ENCODE results near the gene PDCD11. TPM values are rescaled to one million over a fixed set of nuclear protein-coding genes. Genes with fewer than 3 reads are reported as not detected.
"Not testable (repeated sequence)": the region's sequence is repeated elsewhere in the genome, so short reads cannot be mapped to it uniquely, and the experiment has no call there.

The PDCD11 gene
- total RNA-seq, 2 experiments from 2014 or later: 89.5 to 94.7 TPM

GRCh38 chr10:103395754-103396066 is 716 bp upstream of the PDCD11 start:
- peaks cover 42% of the 10 kb centered on the region for H3K4me1 Mint-ChIP-seq
- no peaks in the 10 kb centered on the region for H3K27me3 Mint-ChIP-seq
- H3K27ac Mint-ChIP-seq: peak overlapping the region; percentile 96
- H3K9me3 Mint-ChIP-seq: no peaks in the 10 kb centered on the region
- H3K36me3 Mint-ChIP-seq: peaks cover 57% of the 10 kb centered on the region
- peak; percentile 7 for DNase-seq
- peak overlapping the region; percentile 91 for H3K4me3 Mint-ChIP-seq

GRCh38 chr10:103396789-103397087 is 312 bp downstream of the PDCD11 start:
- Mint-ChIP-seq H3K4me3 (peak overlapping the region; percentile 91), H3K27me3 (no peaks in the 10 kb centered on the region), H3K4me1 (peaks cover 42% of the 10 kb centered on the region), H3K9me3 (no peaks in the 10 kb centered on the region), H3K27ac (peak overlapping the region; percentile 96), H3K36me3 (peaks cover 59% of the 10 kb centered on the region)
- DNase-seq: no peak

DNA sequence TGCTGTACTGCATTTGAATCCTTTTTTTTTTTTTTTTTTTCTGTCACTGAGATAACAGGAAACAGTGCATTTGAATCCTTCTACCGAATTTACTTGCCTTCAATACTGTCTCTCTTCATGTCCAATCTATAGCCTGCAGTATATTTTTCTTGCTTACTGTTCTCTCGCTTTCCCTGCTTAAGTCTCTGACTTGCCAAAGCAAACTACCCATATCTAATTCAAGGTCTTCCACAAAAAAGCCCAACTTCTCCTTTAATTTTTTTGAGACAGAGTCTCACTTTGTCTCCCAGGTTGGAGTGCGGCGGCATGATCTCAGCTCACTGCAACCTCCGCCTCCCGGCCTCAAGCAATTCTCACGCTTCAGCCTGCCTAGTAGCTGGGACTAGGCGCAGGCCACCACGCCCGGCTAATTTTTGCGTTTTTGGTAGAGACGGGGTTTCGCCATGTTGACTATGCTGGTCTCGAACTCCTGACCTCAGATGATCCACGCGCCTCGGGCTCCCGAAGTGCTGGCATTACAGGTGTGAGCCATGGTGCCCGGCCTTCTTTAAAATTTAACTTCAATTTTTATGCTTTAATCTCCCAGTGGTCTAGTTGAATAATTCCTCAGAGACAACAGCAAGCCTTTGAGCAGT is 882 bp downstream of the PDCD11 start:
- H3K4me1 Mint-ChIP-seq: peaks cover 42% of the 10 kb centered on the region
- no peak for DNase-seq
- peak overlapping the region; percentile 96 for H3K27ac Mint-ChIP-seq
- H3K4me3 Mint-ChIP-seq: peak overlapping the region; percentile 91
- no peaks in the 10 kb centered on the region for H3K27me3 Mint-ChIP-seq
- peaks cover 59% of the 10 kb centered on the region for H3K36me3 Mint-ChIP-seq
- no peaks in the 10 kb centered on the region for H3K9me3 Mint-ChIP-seq

GRCh38 chr10:103413564-103413963 is 17.1 kb downstream of the PDCD11 start:
- no peaks in the 10 kb centered on the region for H3K9me3 Mint-ChIP-seq
- H3K36me3 Mint-ChIP-seq: peaks cover 56% of the 10 kb centered on the region
- H3K27me3 Mint-ChIP-seq: no peaks in the 10 kb centered on the region
- no peak overlapping the region for H3K27ac Mint-ChIP-seq
- H3K4me3 Mint-ChIP-seq: no peak overlapping the region
- peaks cover 3% of the 10 kb centered on the region for H3K4me1 Mint-ChIP-seq
- no peak for DNase-seq

- no peaks in the 10 kb centered on the region for H3K9me3 Mint-ChIP-seq
- no peaks in the 10 kb centered on the region for H3K27me3 Mint-ChIP-seq
- H3K27ac Mint-ChIP-seq: no peak overlapping the region
- H3K36me3 Mint-ChIP-seq: peaks cover 59% of the 10 kb centered on the region
- no peak for DNase-seq
- H3K4me1 Mint-ChIP-seq: peaks cover 1% of the 10 kb centered on the region
- no peak overlapping the region for H3K4me3 Mint-ChIP-seq
Measured at GRCh38 chr10:103415581-103415980, 19.2 kb downstream of the PDCD11 start.

DNA sequence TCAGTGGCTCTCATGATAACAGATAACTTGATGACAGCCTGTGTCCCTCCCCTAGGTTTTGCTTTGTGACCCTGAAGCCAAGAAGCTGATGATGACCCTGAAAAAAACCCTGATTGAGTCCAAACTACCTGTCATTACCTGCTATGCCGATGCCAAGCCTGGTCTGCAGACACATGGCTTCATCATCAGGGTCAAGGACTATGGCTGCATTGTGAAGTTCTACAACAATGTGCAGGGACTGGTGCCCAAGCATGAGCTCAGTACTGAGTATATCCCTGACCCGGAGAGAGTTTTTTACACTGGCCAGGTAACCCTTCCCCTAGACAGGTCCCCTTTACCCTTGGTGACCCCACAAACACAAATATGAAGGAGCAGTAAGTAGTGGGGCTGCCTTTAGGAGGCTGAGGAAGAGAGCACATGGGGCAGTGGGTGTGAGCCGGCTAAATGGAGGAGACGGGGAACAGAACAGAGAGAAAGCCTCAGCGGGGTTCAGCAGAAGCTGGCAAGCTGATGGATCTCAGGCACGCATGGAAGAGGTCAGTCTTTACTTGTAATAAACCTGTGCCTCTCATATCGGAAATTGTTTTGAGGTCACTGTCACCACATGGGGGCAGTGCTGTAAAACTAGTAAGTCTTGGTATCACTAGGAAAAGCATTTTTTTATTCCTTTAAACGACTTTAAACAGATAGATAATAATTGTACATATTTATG is 20.2 kb downstream of the PDCD11 start:
- Mint-ChIP-seq H3K27me3 (no peaks in the 10 kb centered on the region), H3K27ac (no peak overlapping the region), H3K4me3 (no peak overlapping the region), H3K4me1 (no peaks in the 10 kb centered on the region), H3K9me3 (no peaks in the 10 kb centered on the region), H3K36me3 (peaks cover 63% of the 10 kb centered on the region)
- peak; percentile 10 for DNase-seq

- H3K9me3 Mint-ChIP-seq, H3K4me1 Mint-ChIP-seq, DNase-seq, H3K27me3 Mint-ChIP-seq, H3K27ac Mint-ChIP-seq, H3K4me3 Mint-ChIP-seq: not testable (repeated sequence)
- peaks cover 63% of the 10 kb centered on the region for H3K36me3 Mint-ChIP-seq
Measured at GRCh38 chr10:103417148-103417469, 20.7 kb downstream of the PDCD11 start.

GRCh38 chr10:103417601-103418000 is 21.2 kb downstream of the PDCD11 start:
- Mint-ChIP-seq H3K27me3 (no peaks in the 10 kb centered on the region), H3K36me3 (peaks cover 63% of the 10 kb centered on the region), H3K4me3 (no peak overlapping the region), H3K9me3 (no peaks in the 10 kb centered on the region), H3K27ac (no peak overlapping the region), H3K4me1 (no peaks in the 10 kb centered on the region)
- no peak for DNase-seq

- no peak for DNase-seq
- H3K9me3 Mint-ChIP-seq: no peaks in the 10 kb centered on the region
- no peak overlapping the region for H3K27ac Mint-ChIP-seq
- no peak overlapping the region for H3K4me3 Mint-ChIP-seq
- no peaks in the 10 kb centered on the region for H3K27me3 Mint-ChIP-seq
- peaks cover 61% of the 10 kb centered on the region for H3K36me3 Mint-ChIP-seq
- H3K4me1 Mint-ChIP-seq: no peaks in the 10 kb centered on the region
Measured at GRCh38 chr10:103419101-103419500, 22.7 kb downstream of the PDCD11 start.

GRCh38 chr10:103423748-103424147 is 27.3 kb downstream of the PDCD11 start:
- Mint-ChIP-seq H3K4me3 (no peak overlapping the region), H3K36me3 (peaks cover 46% of the 10 kb centered on the region), H3K27ac (no peak overlapping the region)

GRCh38 chr10:103427866-103428265 is 31.4 kb downstream of the PDCD11 start:
- Mint-ChIP-seq H3K36me3 (peaks cover 53% of the 10 kb centered on the region), H3K27me3 (no peaks in the 10 kb centered on the region), H3K27ac (no peak overlapping the region), H3K4me3 (no peak overlapping the region), H3K4me1 (peaks cover 32% of the 10 kb centered on the region), H3K9me3 (no peaks in the 10 kb centered on the region)
- no peak for DNase-seq

More at GRCh38 chr10:103423748-103424147, 27.3 kb downstream of the PDCD11 start:
- DNase-seq: no peak
- no peaks in the 10 kb centered on the region for H3K27me3 Mint-ChIP-seq
- H3K4me1 Mint-ChIP-seq: peaks cover 19% of the 10 kb centered on the region
- H3K9me3 Mint-ChIP-seq: no peaks in the 10 kb centered on the region

DNA sequence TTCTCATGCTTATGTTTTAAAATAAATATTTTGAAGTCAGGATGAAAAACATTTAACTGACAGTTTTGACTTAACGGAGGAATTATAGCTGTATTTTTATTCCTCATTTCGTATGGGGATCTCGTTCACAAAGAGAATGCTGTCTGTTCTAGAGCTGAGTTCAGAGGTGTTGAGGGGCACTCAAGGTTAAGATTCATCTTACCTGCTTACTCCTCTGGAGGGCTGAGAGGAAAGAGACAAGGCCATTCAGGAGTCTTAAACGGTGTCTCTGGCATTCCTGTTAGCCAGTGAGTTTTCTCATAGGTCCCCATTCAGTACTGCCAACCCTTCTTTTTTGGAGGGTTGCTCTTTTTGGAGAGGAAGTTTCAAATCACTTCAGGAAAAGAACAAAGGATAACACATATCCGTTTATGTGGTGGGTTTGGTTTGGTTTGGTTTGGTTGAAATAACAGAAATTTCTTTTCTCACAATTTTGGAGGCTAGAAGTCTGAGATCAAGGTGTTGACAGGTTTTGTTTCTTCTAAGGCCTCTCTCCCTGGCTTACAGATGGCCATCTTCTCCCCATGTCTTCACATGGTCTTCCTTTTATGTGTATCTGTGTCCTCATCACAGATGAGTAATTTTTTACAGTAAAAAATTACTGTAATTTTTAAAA is 32.7 kb downstream of the PDCD11 start:
- H3K27me3 Mint-ChIP-seq: no peaks in the 10 kb centered on the region
- no peak overlapping the region for H3K4me3 Mint-ChIP-seq
- no peak for DNase-seq

GRCh38 chr10:103429647-103430046 is 33.2 kb downstream of the PDCD11 start:
- H3K4me1 Mint-ChIP-seq: peaks cover 32% of the 10 kb centered on the region
- H3K4me3 Mint-ChIP-seq: no peak overlapping the region
- no peak for DNase-seq

More for the DNA sequence above, 32.7 kb downstream of the PDCD11 start:
- no peaks in the 10 kb centered on the region for H3K9me3 Mint-ChIP-seq
- peaks cover 50% of the 10 kb centered on the region for H3K36me3 Mint-ChIP-seq
- no peak overlapping the region for H3K27ac Mint-ChIP-seq
- peaks cover 32% of the 10 kb centered on the region for H3K4me1 Mint-ChIP-seq

DNA sequence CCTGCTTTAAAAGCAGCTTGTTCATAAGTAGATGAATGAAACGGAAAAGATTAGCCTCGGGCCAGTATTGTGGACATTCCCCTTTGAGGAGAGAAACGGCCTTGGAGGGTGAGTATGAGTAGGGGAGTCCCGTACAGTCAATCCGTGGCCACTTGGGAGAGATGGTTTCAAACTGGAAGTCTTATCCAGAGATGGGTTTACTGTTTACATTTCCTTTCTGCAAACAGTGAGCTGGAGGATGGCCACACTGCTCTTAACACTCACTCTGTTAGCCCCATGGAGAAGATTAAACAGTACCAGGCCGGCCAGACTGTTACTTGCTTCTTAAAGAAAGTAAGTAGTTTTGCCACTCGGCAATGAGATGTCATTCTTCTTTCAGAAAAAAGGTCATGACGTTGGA is 35.5 kb downstream of the PDCD11 start:
- H3K36me3 Mint-ChIP-seq: peaks cover 50% of the 10 kb centered on the region

More at GRCh38 chr10:103429647-103430046, 33.2 kb downstream of the PDCD11 start:
- H3K9me3 Mint-ChIP-seq: no peaks in the 10 kb centered on the region
- H3K27ac Mint-ChIP-seq: peak overlapping the region; percentile 74
- H3K27me3 Mint-ChIP-seq: no peaks in the 10 kb centered on the region
- peaks cover 50% of the 10 kb centered on the region for H3K36me3 Mint-ChIP-seq

DNA sequence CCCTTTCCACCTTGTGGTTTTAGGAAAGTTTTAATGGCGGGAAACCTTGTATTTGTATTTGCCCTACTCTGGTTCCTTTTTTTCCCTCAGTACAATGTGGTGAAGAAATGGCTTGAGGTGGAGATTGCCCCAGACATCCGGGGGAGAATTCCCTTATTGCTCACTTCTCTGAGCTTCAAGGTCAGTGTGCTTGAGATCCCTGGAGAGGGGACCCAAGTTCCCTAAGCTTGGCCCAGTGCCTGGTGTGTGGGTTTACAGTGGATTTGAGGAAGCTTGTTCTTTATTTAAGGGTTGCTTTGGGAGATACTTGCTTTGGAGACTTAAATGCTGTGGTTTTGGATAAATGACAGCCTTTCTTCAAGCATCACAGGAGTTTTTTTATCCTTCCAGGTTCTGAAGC is 37.4 kb downstream of the PDCD11 start:
- Mint-ChIP-seq H3K36me3 (peaks cover 47% of the 10 kb centered on the region), H3K27me3 (no peaks in the 10 kb centered on the region), H3K27ac (no peak overlapping the region), H3K4me1 (peaks cover 13% of the 10 kb centered on the region), H3K4me3 (no peak overlapping the region), H3K9me3 (no peaks in the 10 kb centered on the region)
- no peak for DNase-seq

More for the DNA sequence above, 35.5 kb downstream of the PDCD11 start:
- Mint-ChIP-seq H3K4me3 (no peak overlapping the region), H3K4me1 (peaks cover 30% of the 10 kb centered on the region), H3K9me3 (no peaks in the 10 kb centered on the region), H3K27ac (no peak overlapping the region), H3K27me3 (no peaks in the 10 kb centered on the region)
- no peak for DNase-seq

DNA sequence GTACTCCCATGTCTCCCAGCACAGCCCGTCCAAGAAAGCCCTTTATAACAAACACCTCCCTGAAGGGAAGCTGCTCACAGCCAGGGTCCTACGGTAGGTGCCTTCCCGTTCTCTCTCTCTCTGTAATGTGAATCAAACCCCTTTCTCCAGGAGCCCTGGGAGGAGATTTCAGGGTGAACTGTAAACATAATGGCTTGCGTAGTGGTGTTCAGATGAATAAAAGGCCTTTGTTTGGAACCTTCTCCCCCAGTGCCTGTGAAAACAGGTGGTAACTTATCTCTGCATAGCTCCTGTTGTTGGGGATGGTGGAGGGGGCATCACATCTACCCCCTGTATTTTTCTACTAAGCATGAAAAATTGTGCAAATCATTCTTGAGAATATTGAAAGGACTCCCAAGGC is 43.4 kb downstream of the PDCD11 start:
- no peak overlapping the region for H3K4me3 Mint-ChIP-seq
- no peak for DNase-seq
- H3K27ac Mint-ChIP-seq: peak overlapping the region; percentile 12
- peaks cover 1% of the 10 kb centered on the region for H3K4me1 Mint-ChIP-seq
- H3K36me3 Mint-ChIP-seq: peaks cover 29% of the 10 kb centered on the region
- H3K9me3 Mint-ChIP-seq: no peaks in the 10 kb centered on the region
- H3K27me3 Mint-ChIP-seq: no peaks in the 10 kb centered on the region

All from activated naive CD8-positive, alpha-beta T cell treated with anti-CD3 and anti-CD28 coated beads for 36 hours (primary cell).